ENCODE measurements around the gene VIL1. TPM values are rescaled to one million over a fixed set of nuclear protein-coding genes. Genes with fewer than 3 reads are reported as not detected.

Gene VIL1
- total RNA-seq, 1 experiment from 2014 or later, result 0.49 TPM

DNA sequence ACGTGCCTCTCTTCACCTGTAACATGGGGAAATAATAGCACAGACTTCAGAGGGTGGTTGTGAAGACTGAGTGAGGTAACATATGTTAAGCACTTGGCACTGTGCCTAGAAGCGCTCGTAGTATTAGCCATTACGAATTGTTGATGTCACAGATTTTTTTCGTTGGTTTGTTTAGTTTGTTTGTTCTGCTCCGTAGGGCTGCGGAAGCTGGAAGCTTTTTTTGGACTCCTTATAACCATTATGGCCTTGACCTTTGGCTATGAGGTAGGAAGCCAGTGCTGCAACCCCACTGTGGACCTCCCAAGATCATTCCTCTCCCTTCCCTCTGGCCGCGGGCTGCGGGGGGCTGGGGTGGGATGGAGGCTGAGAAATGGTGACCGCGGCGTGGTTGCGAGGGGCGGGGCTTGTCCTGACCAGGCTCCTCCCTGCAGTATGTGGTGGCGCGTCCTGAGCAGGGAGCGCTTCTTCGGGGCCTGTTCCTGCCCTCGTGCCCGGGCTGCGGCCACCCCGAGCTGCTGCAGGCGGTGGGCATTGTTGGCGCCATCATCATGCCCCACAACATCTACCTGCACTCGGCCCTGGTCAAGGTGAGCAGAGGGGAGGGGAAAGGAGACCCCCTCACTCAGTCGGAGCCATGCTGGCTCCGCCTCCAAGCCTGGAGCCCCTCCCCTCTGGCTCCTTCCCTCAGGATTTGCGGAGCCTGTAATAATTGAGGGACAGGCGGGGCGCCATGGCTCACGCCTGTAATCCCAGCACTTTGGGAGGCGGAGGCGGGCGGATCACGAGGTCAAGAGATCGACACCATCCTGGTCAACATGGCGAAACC, 31.3 kb upstream of the VIL1 start:
- CTCF ChIA-PET, result no interaction called here
- no peak overlapping the region for H3K4me2 ChIP-seq (ENCODE audit: low read length)
- RAD21 ChIA-PET (ENCODE audit: low non-redundant PET in 1 of 2, low total read pairs in 2 of 2, uncharacterized antibody in 2 of 2, unreplicated experiment in 2 of 2), result no interaction called here
- H3K27ac ChIP-seq (ENCODE audit: low read depth, low read length), result no peak overlapping the region
- no peak overlapping the region for H3K4me3 ChIP-seq (replicated peaks in 1 of 2; ENCODE audit: low read depth in 1 of 2, low read length in 2 of 2)
- POLR2A ChIA-PET, result no interaction called here
- H3K36me3 ChIP-seq (ENCODE audit: control insufficient read depth in 1 of 2, insufficient read depth in 2 of 2, low read length in 2 of 2), result no peaks in the 10 kb centered on the region
- H3K79me2 ChIP-seq (ENCODE audit: insufficient read depth, low read length), result no peaks in the 10 kb centered on the region
- no peaks in the 10 kb centered on the region for H3K9me2 ChIP-seq (ENCODE audit: insufficient read depth)
- no peak overlapping the region for H3K9ac ChIP-seq (ENCODE audit: low read length)
- peaks cover 0 to 8% of the 10 kb centered on the region in 2 experiments; a peak in 2 of 4 replicates for H3K4me1 ChIP-seq (ENCODE audit: control insufficient read depth in 1 of 2, insufficient read depth in 2 of 2, low read length in 2 of 2)
- ATAC-seq, result no peak
- TF ChIP-seq EZH2phosphoT487 (IDR thresholded peaks at IDR 0.05; ENCODE audit: borderline replicate concordance) (no peak), RAD21 (IDR thresholded peaks at IDR 0.05; ENCODE audit: low read depth) (no peak), FOSL1 (IDR thresholded peaks at IDR 0.05; ENCODE audit: low read depth) (no peak), POLR2AphosphoS5 (IDR thresholded peaks at IDR 0.05; ENCODE audit: low read depth, low read length) (no peak), TCF7L2 (IDR thresholded peaks at IDR 0.05; ENCODE audit: borderline replicate concordance, extremely low read depth, insufficient read depth, insufficient read length) (no peak), CBX3 (IDR thresholded peaks at IDR 0.05; ENCODE audit: low read depth) (no peak), SP1 (IDR thresholded peaks at IDR 0.05; ENCODE audit: low read depth) (no peak), YY1 (IDR thresholded peaks at IDR 0.05; ENCODE audit: extremely low read depth, insufficient replicate concordance, low read depth, low read length) (no peak), JUND (IDR thresholded peaks at IDR 0.05) (no peak), ZFX (IDR thresholded peaks at IDR 0.05) (no peak), EGR1 (IDR thresholded peaks at IDR 0.05; ENCODE audit: low read depth) (no peak)
- TF ChIP-seq, protein P1, sequence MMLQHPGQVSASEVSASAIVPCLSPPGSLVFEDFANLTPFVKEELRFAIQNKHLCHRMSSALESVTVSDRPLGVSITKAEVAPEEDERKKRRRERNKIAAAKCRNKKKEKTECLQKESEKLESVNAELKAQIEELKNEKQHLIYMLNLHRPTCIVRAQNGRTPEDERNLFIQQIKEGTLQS (IDR thresholded peaks at IDR 0.05), result no peak
- no peak overlapping the region for H2AFZ ChIP-seq (ENCODE audit: low read depth, low read length, poor library complexity, severe bottlenecking)
- intact Hi-C loops (cut with micrococcal nuclease), result no loop called here
- H3K9me3 ChIP-seq (ENCODE audit: control insufficient read depth in 1 of 2, insufficient read depth in 1 of 2, low read depth in 1 of 2, low read length in 2 of 2), result no peaks in the 10 kb centered on the region
- no peak for DNase-seq (ENCODE audit: low read depth, low spot score)
- H3K27me3 ChIP-seq (ENCODE audit: insufficient read depth, low read length), result no peaks in the 10 kb centered on the region
- no peaks in the 10 kb centered on the region for H4K20me1 ChIP-seq (ENCODE audit: insufficient read depth)
- no TSS peak for BruUV-seq (replicated peaks)
